ENCODE data around the gene IRS1.

Gene IRS1

DNA sequence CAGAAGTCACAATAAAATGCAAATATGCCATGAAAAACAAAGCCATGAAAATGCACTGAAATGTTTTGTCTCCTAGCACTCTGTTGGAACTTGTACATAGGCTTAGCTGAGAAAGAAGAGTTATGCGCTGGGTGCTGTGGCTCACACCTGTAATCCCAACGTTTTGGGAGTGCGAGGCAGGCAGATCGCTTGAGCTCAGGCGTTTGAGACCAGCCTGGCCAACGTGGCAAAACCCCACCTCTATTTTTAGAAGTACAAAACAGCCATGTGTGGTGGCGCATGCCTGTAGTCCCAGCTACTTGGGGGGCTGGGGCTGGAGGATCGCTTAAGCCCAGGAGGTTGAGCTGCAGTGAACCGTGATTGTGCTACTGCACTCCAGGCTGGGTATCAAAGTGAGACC is 39.9 kb downstream of the IRS1 start:
- no peak for DNase-seq (ENCODE audit: low read depth, low spot score)

DNA sequence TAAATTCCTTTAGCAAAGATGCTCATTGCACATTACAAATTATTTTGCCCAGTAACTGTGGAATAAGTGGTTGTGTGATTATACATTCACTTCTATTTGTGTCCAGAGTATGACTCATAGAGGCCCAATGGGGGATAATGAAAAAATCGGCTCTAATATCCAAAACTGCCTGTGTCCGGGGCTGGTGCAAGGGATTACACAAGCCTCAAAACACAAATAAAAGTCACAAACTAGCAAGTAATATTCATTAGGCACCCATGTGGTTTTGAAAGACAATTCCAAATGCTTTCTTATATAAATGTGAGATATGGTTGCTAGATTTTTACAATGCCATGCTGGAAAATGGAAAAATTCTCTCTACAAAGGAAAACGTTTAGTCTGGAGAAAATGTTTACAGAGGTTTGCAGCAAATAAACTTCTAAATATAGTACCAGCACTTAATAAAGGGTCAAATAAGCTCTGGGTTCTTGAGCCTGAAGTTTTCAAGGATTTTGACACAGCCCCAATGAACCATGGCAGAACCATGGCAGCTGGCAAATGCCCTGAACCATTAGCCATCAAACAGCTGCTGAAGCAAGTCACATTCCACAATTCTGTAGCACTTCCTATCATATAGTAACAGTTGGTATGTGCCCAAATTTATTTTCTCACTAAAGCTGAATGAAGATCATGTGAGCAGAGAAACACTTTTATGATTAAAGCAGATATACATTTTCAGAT is 40.5 kb downstream of the IRS1 start:
- no peak for DNase-seq (ENCODE audit: low read depth, low spot score)

- no peak for DNase-seq (ENCODE audit: low read depth, low spot score)
Observed at GRCh38 chr2:226756131-226756530, 43.5 kb downstream of the IRS1 start.

GRCh38 chr2:226755631-226756030 is 44.0 kb downstream of the IRS1 start:
- DNase-seq (ENCODE audit: low read depth, low spot score) = no peak

DNA sequence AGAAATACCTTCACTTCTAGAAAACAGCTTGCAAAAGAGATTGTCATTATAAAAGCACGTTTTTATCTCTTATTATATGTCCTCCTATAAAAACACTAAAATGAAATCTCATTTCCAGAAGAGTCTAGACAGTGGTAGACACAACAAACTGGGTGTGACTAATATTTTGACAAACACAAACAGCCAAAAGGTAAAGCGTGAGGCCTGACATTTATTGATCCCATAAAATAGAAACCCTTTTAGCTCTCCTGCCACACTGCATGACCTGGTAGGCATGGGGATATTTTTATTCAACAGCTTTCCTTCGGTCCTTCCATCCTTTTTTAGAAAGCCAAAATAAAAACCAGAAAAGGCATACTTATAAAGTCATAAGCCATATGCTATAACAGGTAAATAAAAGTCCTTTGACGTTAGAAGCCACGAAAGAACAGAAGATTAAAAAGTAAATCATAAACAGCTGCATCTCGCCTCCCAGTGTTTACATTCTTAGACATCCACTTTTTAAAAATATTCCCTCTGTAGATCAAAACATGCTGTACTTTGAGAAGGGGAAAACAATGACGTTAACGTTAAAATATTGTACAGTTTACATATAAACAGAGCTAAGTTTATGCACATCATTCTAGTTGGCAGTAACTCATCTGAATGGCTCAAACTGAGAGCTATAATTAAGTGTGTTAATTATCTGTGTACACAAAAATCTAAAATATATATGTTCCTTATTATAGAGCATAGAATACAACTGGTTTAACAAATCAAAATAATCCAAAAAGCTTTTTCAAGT is 44.6 kb downstream of the IRS1 start:
- no peak for DNase-seq (ENCODE audit: low read depth, low spot score)

DNA sequence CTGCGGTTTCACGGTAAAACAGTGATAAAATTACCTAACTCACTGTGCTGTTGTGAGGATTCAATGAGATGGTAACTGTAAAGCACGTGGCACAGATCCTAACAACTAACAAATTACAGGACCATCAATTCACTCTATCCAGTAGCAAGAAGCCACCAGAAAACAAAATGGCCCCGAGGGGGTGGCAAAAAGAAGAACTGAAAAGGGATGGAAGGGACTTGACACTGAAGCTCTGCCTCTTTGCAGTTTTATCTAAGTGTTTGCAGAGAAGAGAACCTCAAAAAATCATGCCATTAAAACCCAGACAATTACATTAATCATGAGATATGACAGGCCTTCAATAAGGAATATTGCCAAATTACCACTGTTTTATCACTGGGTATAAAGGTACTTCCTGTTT is 46.7 kb downstream of the IRS1 start:
- no peak for DNase-seq (ENCODE audit: low read depth, low spot score)

DNA sequence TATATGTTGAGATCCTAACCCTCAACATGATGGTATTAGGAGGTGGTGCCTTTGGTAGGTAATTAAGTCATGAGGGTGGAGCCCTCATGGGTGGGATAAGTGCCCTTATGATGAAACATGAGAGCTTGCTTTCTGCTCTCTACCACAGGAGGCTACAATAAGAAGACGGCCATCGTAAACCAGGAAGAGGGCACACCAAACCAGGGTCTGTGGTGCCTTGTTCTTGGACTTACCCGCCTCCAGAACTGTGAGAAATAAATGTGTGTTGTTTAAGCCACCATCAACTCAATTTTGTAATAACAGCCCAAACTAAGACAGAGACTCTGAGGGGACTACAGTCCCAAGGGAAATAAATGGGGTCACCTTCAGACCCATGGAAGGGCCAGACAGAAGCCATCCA is 52.3 kb downstream of the IRS1 start:
- no peak for DNase-seq (ENCODE audit: low read depth, low spot score)

DNA sequence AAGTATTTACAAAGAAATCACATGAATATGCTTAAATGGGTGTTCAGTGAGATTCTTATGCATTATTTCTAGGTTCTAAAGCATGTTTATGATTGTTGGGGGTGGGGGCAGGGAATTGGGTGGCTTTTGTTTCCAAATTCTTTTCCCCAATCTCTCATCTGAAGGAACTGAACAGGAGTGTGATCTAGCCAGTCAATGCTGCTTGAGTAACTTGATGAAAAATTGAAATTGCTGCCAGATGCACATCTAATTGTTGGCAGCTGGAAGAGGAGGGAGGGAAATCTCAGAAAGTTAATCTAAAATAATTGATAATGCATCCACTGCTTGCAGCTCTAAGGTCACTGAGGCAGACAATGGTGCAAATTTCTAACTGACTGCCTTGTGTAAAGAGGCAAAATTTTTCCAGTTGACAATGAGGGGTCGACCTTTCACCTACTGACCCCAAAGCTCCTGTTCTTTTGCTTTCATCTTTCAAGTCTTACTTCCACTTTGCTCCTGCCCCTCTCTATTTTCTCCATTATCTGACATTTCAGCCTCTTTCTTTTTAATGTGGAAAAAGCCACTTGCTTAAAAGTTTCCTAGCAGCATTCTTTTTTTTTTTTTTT is 53.3 kb downstream of the IRS1 start:
- no peak for DNase-seq (ENCODE audit: low read depth, low spot score)

GRCh38 chr2:226743915-226744314 is 55.7 kb downstream of the IRS1 start:
- no peak for DNase-seq (ENCODE audit: low read depth, low spot score)

GRCh38 chr2:226742347-226742746 is 57.3 kb downstream of the IRS1 start:
- DNase-seq (ENCODE audit: low read depth, low spot score) = no peak

DNA sequence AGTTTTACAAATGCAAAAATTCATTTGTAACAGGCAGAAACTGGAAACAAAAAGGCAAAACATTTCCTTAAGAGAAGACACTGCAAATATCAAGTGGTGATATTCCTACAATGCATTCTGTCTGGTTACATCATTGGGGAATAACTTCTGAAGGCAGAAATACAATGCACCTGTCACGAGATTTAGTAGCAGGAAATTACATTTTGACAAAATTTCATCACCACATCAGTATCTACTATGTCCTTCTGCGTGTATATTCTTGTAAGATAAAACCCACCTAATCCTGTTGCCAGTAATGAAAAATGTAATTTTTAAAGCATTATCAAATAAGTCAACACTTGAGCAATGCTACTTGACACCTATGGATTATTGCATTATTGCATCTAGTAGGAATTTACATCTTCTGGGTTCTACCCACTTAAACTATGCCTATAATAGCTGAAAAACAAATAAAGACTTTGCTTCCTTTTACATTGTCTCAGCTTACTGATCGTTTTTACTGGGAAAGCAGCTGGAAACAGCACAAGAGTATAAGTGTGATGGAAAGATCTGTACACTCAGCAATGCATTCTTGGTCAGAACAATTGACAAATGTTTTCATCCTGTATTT is 59.5 kb downstream of the IRS1 start:
- no peak for DNase-seq (ENCODE audit: low read depth, low spot score)

DNA sequence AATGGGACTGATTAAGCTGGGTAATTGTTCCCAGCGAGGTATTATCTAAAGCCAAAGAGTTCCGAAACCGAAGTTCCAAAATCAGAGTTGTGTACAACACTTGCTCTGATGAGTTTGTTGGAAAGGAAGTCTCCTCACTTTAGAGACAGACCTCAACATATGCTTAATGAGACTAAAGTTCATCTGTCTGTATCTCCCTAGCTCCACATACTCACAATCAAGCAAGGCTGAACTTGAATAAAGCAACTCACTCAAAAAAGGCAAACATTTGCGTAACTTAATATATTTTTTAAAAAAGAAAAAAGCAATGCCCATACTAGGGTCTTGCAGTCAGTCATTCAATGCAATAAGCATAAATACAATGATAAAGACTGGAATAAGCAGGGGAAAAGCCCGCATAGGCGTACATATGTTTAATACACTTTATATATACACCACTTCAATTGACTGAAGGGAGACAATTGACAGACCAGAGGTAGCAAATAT is 60.0 kb downstream of the IRS1 start:
- no peak for DNase-seq (ENCODE audit: low read depth, low spot score)

GRCh38 chr2:226738821-226739544 is 60.6 kb downstream of the IRS1 start:
- DNase-seq (ENCODE audit: low read depth, low spot score) = no peak

GRCh38 chr2:226738191-226738820 is 61.3 kb downstream of the IRS1 start:
- DNase-seq (ENCODE audit: low read depth, low spot score) = no peak

DNA sequence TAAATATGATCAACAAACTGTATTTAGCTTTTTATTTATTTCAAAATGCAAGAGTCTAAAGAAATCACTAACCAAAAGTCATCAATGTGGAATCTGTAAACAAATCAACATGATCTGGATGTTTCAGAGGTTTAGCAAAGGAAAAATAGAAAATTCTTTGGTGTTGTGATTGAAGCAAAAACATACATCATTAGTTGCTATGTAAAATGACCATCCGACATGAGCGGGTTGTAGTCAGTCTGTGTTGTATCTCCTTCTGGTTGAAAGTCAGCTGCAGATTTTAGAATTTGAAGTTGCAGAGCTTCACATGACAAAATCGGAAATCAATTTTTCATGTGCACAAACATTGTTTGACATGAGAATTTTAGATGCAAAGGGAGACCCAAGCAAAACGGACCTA is 63.2 kb downstream of the IRS1 start:
- DNase-seq (ENCODE audit: low read depth, low spot score) = no peak

DNA sequence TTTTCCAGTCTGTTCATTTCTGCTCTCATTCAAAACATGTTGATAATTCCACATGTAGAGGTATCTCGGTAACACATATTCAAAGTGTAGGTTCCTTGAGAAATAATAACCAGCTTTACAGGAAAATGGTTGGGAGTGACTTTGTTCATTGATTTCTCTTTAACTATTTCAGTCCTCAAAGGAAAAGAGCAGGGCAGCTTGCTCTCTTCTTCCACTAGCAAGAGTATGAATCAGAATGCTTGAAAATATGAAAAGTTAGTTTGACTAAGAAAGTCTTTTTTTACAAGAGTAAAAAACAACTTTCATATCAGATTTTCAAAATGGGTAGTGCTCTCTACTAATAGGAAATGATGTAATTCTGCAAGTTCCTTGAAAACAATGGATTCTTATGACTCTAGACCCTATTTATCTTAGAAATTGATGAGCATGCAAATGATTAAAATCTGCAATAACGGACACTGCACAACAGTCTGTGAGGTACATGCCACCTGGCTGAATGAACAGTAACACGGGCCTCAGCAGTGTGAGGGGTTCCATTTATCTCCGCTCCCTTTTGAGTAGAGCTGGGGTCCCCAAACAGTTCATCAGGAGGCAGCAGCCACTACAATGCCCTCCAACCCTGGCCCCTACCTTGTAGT is 65.6 kb downstream of the IRS1 start:
- DNase-seq (ENCODE audit: low read depth, low spot score) = no peak

- DNase-seq (ENCODE audit: low read depth, low spot score) = no peak
Observed at GRCh38 chr2:226733189-226733858, 66.3 kb downstream of the IRS1 start.

- no peak for DNase-seq (ENCODE audit: low read depth, low spot score)
Observed at GRCh38 chr2:226732478-226733188, 67.0 kb downstream of the IRS1 start.

GRCh38 chr2:226730481-226730880 is 69.1 kb downstream of the IRS1 start:
- no peak for DNase-seq (ENCODE audit: low read depth, low spot score)
